ENCODE results near the gene MLLT1. TPM values are rescaled to one million over a fixed set of nuclear protein-coding genes. Genes with fewer than 3 reads are reported as not detected.
A peak's percentile ranks its signal among the peaks of the same experiment; 100 is the strongest.

MLLT1 gene
- total and polyA plus RNA-seq, 9 donors = 11.1 to 116 (median 78.4) TPM

DNA sequence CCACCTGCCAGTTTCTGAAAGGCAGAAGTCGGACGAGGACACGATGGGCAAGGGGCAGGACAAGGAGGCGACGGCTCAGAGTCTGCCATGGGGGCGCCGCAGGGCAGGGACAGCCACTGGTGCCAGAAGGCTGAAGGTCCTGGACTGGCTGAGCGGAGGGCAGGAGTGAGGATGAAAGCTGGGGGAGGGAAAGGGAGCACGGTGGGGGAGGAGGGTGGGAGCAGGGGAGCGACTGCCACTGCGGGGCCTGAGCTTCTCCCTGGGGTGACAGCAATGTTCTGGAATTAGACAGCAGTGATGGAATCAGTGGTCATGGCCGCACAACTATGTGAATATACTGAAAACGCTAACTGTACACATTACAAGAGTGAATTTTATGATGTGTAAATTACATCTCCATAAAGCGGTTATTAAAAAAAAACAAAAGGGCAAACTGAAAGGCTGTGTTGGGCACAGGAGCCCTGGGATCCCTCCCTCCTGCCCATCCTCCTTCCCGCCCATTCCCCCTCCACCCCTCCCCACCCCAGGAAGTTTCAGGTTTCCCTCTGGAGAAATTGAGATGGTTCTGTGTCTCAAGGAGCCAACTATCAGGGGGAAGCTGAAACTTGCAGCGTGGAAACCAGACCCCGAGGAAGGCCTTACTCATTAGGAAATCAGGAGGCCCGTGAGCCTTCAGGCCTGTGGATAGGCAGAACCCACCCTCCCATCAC is 15.9 kb downstream of the MLLT1 start:
- H3K4me3 ChIP-seq = no peak overlapping the region
- TF ChIP-seq EP300 (IDR thresholded peaks at IDR 0.05) (no peak), POLR2A (IDR thresholded peaks at IDR 0.05) (no peak), CTCF (IDR thresholded peaks at IDR 0.05) (no peak)
- peaks cover 10% of the 10 kb centered on the region for H3K4me1 ChIP-seq (ENCODE audit: insufficient read depth)
- no peaks in the 10 kb centered on the region for H3K9me3 ChIP-seq
- 65 to 74% (median 71%) methylated on average over 18 of the region's 18 CpGs for WGBS, 3 donors
- H3K27me3 ChIP-seq = no peaks in the 10 kb centered on the region
- DNase-seq = no peak
- intact Hi-C loops (cut with DNase I) = no loop called here
- no peak overlapping the region for H3K27ac ChIP-seq
- H3K36me3 ChIP-seq = no peaks in the 10 kb centered on the region

DNA sequence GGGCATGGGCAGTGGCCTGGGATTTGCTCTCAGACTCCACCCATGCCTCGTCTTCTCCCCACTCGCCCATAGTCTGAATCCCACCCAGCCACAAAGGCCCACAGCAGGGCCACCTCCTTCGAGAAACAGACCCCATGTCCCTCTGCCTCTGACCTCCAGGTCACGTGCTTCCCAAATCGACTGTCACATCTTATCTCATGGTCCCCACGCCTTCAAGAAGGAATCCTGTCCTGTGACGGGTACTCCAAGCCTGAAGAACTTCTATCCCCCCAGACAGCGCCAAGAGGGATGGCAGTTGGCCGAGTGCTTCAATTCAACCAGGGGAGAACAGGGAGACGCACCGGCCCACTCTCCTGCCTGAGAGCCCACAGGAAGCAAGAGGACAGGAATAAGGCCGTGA is 16.5 kb downstream of the MLLT1 start:
- Histone ChIP-seq H3K27me3 (no peaks in the 10 kb centered on the region), H3K4me3 (no peak overlapping the region), H3K36me3 (no peaks in the 10 kb centered on the region), H3K9me3 (no peaks in the 10 kb centered on the region), H3K27ac (no peak overlapping the region), H3K4me1 (ENCODE audit: insufficient read depth) (peaks cover 10% of the 10 kb centered on the region)
- intact Hi-C loops (cut with DNase I) = no loop called here
- DNase-seq = peak in 1 of 5 donors; percentile 31
- no peak for TF ChIP-seq POLR2A (IDR thresholded peaks at IDR 0.05)
- no peak for TF ChIP-seq CTCF (IDR thresholded peaks at IDR 0.05)
- no peak for TF ChIP-seq EP300 (IDR thresholded peaks at IDR 0.05)
- 73 to 78% (median 75%) methylated on average over 12 of the region's 12 CpGs for WGBS, 3 donors

DNA sequence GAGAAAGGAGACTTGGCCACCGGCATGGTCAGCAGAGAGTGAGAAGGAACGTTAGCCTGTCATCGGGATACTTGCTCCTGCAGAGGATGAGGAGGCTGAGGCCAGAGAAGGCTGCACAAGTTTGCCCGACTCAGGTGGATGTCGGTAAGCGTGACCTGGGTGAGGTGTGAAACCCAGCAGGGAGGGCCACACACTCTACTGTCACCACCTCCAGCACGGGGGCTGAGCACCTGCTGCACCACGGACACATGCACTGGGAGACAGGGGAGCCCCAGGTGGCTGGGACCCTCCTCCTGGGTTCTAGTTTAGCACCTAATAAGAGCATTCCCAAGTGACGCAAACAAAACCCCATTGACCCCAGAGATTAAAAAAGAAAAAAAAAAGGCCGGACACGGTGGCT is 17.3 kb downstream of the MLLT1 start:
- H3K27ac ChIP-seq = no peak overlapping the region
- TF ChIP-seq EP300 (IDR thresholded peaks at IDR 0.05) (no peak), POLR2A (IDR thresholded peaks at IDR 0.05) (no peak), CTCF (IDR thresholded peaks at IDR 0.05) (no peak)
- H3K36me3 ChIP-seq = no peaks in the 10 kb centered on the region
- intact Hi-C loops (cut with DNase I) = no loop called here
- no peaks in the 10 kb centered on the region for H3K9me3 ChIP-seq
- H3K4me1 ChIP-seq (ENCODE audit: insufficient read depth) = peaks cover 10% of the 10 kb centered on the region
- no peak overlapping the region for H3K4me3 ChIP-seq
- no peak for DNase-seq
- WGBS, 3 donors = 92 to 95% (median 92%) methylated on average over 11 of the region's 11 CpGs
- no peaks in the 10 kb centered on the region for H3K27me3 ChIP-seq

- H3K4me3 ChIP-seq = no peak overlapping the region
- no peaks in the 10 kb centered on the region for H3K9me3 ChIP-seq
- H3K4me1 ChIP-seq (ENCODE audit: insufficient read depth) = peaks cover 10% of the 10 kb centered on the region
- no peaks in the 10 kb centered on the region for H3K36me3 ChIP-seq
- 74 to 85% (median 84%) methylated on average over 12 to 15 of the region's 15 CpGs for WGBS, 3 donors
- DNase-seq = no peak
- TF ChIP-seq EP300 (IDR thresholded peaks at IDR 0.05) = no peak
- no peak for TF ChIP-seq CTCF (IDR thresholded peaks at IDR 0.05)
- TF ChIP-seq POLR2A (IDR thresholded peaks at IDR 0.05) = no peak
- H3K27me3 ChIP-seq = no peaks in the 10 kb centered on the region
- intact Hi-C loops (cut with DNase I) = no loop called here
- H3K27ac ChIP-seq = no peak overlapping the region
Measured at GRCh38 chr19:6261883-6262282, 17.9 kb downstream of the MLLT1 start.

All from ovary (tissue), 9 donors.